Measurements from ENCODE around the gene PDE3A. TPM values are rescaled to one million over a fixed set of nuclear protein-coding genes. Genes with fewer than 3 reads are reported as not detected.

The PDE3A gene
- total RNA-seq, 1 donor from 2014 or later: 0.14 TPM

DNA sequence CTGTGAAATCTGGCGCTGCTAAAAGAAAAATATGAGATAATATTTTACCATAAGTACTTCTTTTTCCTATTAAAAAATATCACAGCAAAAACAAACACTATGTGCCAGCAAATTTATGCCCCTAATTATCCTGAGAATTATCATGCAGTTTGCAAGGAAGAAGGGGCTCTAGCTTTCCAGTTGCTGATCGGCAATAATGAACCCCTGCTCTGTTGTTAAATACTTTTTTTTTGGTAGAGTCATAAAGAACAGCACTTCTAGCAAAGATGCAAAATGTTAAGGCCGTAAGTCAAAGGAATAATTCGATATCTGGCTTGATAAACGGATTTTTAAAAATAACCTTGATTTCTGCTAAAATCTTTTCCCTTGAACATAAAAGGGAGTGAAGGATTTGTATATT, 108.9 kb downstream of the PDE3A start:
- H3K27ac Mint-ChIP-seq: no peak overlapping the region
- DNase-seq (ENCODE audit: low spot score): no peak
- no peak overlapping the region for H3K4me3 Mint-ChIP-seq (ENCODE audit: low read depth)
- no peaks in the 10 kb centered on the region for H3K9me3 Mint-ChIP-seq
- no peaks in the 10 kb centered on the region for H3K4me1 Mint-ChIP-seq (ENCODE audit: low read depth)
- no peaks in the 10 kb centered on the region for H3K27me3 Mint-ChIP-seq (ENCODE audit: low read depth)
- H3K36me3 Mint-ChIP-seq (ENCODE audit: low read depth): no peaks in the 10 kb centered on the region
- intact Hi-C loops (cut with micrococcal nuclease): no loop called here

- no peak for DNase-seq (ENCODE audit: low spot score)
- intact Hi-C loops (cut with micrococcal nuclease): no loop called here
- no peak overlapping the region for H3K27ac Mint-ChIP-seq
- H3K27me3 Mint-ChIP-seq (ENCODE audit: low read depth): no peaks in the 10 kb centered on the region
- no peaks in the 10 kb centered on the region for H3K9me3 Mint-ChIP-seq
- H3K4me3 Mint-ChIP-seq (ENCODE audit: low read depth): no peak overlapping the region
- no peaks in the 10 kb centered on the region for H3K36me3 Mint-ChIP-seq (ENCODE audit: low read depth)
- no peaks in the 10 kb centered on the region for H3K4me1 Mint-ChIP-seq (ENCODE audit: low read depth)
Measured at GRCh38 chr12:20477672-20478071, 109.3 kb downstream of the PDE3A start.

- Mint-ChIP-seq H3K27ac (no peak overlapping the region), H3K27me3 (ENCODE audit: low read depth) (no peaks in the 10 kb centered on the region), H3K4me1 (ENCODE audit: low read depth) (no peaks in the 10 kb centered on the region), H3K4me3 (ENCODE audit: low read depth) (no peak overlapping the region), H3K36me3 (ENCODE audit: low read depth) (no peaks in the 10 kb centered on the region), H3K9me3 (no peaks in the 10 kb centered on the region)
- intact Hi-C loops (cut with micrococcal nuclease): no loop called here
- no peak for DNase-seq (ENCODE audit: low spot score)
Measured at GRCh38 chr12:20482491-20483054, 114.2 kb downstream of the PDE3A start.

GRCh38 chr12:20483776-20484175, 115.4 kb downstream of the PDE3A start:
- no peak for DNase-seq (ENCODE audit: low spot score)
- intact Hi-C loops (cut with micrococcal nuclease): no loop called here
- no peaks in the 10 kb centered on the region for H3K27me3 Mint-ChIP-seq (ENCODE audit: low read depth)
- no peaks in the 10 kb centered on the region for H3K9me3 Mint-ChIP-seq
- H3K36me3 Mint-ChIP-seq (ENCODE audit: low read depth): no peaks in the 10 kb centered on the region
- H3K4me1 Mint-ChIP-seq (ENCODE audit: low read depth): no peaks in the 10 kb centered on the region
- no peak overlapping the region for H3K4me3 Mint-ChIP-seq (ENCODE audit: low read depth)
- H3K27ac Mint-ChIP-seq: no peak overlapping the region

- Mint-ChIP-seq H3K27ac (no peak overlapping the region), H3K36me3 (ENCODE audit: low read depth) (no peaks in the 10 kb centered on the region), H3K9me3 (no peaks in the 10 kb centered on the region), H3K27me3 (ENCODE audit: low read depth) (no peaks in the 10 kb centered on the region), H3K4me1 (ENCODE audit: low read depth) (no peaks in the 10 kb centered on the region), H3K4me3 (ENCODE audit: low read depth) (no peak overlapping the region)
- no peak for DNase-seq (ENCODE audit: low spot score)
- intact Hi-C loops (cut with micrococcal nuclease): no loop called here
Measured at GRCh38 chr12:20486233-20486632, 117.9 kb downstream of the PDE3A start.

DNA sequence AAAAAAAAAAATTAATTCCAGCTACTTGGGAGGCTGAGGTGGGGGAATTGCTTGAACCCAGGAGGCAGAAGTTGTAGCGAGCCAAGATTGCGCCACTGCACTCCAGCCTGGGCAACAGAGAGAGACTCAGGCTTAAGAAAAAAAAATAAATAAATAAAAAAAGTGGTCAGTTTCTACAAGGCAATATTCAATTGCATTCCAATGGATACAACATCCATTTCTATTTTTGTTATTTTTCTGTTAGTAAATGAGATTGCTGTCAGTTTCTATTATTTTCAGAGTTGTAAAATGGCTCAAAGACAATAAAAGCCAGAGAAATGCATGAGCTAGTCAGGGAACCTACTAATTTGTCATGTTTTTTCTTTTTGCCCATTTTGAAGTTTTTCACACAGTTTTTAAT, 119.2 kb downstream of the PDE3A start:
- H3K4me3 Mint-ChIP-seq (ENCODE audit: low read depth): no peak overlapping the region
- peaks cover 2% of the 10 kb centered on the region for H3K4me1 Mint-ChIP-seq (ENCODE audit: low read depth)
- no peak for DNase-seq (ENCODE audit: low spot score)
- intact Hi-C loops (cut with micrococcal nuclease): no loop called here
- H3K9me3 Mint-ChIP-seq: no peaks in the 10 kb centered on the region
- no peak overlapping the region for H3K27ac Mint-ChIP-seq
- H3K36me3 Mint-ChIP-seq (ENCODE audit: low read depth): no peaks in the 10 kb centered on the region
- no peaks in the 10 kb centered on the region for H3K27me3 Mint-ChIP-seq (ENCODE audit: low read depth)

DNA sequence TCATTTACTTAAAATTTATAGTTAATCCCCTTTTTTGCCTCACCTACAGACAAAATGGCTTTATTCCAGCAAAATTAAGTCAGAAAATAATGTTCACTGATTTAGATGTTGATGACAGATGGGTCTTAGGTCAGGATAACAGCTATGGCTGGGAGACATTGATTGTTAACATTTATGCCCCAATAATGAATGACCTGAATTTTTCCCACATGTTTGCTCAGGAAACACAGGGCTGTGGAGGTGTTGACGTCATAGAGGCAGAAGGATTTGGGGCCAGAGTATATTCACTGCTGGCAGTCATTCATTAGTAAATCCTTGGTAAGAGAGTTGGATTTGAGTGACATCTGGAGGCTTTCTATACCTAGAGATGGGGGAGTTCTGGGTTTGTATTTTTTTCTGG, 121.3 kb downstream of the PDE3A start:
- Mint-ChIP-seq H3K36me3 (ENCODE audit: low read depth) (no peaks in the 10 kb centered on the region), H3K4me3 (ENCODE audit: low read depth) (no peak overlapping the region), H3K9me3 (no peaks in the 10 kb centered on the region), H3K27ac (no peak overlapping the region), H3K27me3 (ENCODE audit: low read depth) (no peaks in the 10 kb centered on the region), H3K4me1 (ENCODE audit: low read depth) (peaks cover 2% of the 10 kb centered on the region)
- intact Hi-C loops (cut with micrococcal nuclease): no loop called here
- no peak for DNase-seq (ENCODE audit: low spot score)

DNA sequence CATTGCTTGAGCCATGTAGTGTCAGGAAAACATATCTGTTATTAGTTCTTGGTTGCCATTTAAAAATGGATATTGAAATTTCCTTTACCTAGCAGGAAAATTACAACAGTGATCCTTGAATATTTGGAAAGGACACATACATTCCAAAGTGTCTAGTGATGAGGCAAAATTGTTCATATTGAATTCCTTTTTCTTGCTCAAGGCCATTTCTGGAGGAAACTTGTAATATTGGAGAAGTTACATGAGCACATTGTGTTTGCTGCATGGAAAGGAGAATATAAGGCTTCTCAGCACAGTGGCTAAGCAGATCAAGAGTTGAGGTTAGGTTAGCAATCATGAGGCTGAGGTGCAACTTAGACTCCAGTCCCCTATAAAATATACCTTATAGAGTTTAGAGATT, 121.9 kb downstream of the PDE3A start:
- H3K9me3 Mint-ChIP-seq: no peaks in the 10 kb centered on the region
- H3K4me3 Mint-ChIP-seq (ENCODE audit: low read depth): no peak overlapping the region
- H3K36me3 Mint-ChIP-seq (ENCODE audit: low read depth): no peaks in the 10 kb centered on the region
- no peaks in the 10 kb centered on the region for H3K27me3 Mint-ChIP-seq (ENCODE audit: low read depth)
- peaks cover 2% of the 10 kb centered on the region for H3K4me1 Mint-ChIP-seq (ENCODE audit: low read depth)
- no peak overlapping the region for H3K27ac Mint-ChIP-seq
- DNase-seq (ENCODE audit: low spot score): no peak
- intact Hi-C loops (cut with micrococcal nuclease): no loop called here

DNA sequence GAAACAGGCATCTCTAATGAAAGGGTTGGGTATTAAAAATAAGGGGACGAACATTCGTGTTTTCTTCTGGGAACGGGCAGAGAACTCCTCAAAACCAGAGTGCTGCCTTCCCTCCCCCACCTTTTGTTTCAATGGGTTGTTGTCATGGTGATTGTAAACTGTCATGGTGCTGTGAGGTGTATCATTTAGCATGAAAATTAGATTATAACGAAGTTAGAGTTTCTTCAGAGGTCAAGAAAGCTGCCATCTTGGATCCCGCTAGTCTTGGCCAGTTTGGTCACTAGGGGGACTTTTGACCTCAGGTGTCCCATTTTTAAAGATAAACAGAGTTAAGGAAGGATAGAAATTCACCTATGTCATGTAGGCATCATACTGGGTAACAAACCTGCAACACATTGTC, 123.0 kb downstream of the PDE3A start:
- Mint-ChIP-seq H3K36me3 (ENCODE audit: low read depth) (no peaks in the 10 kb centered on the region), H3K27ac (no peak overlapping the region), H3K4me3 (ENCODE audit: low read depth) (no peak overlapping the region), H3K27me3 (ENCODE audit: low read depth) (no peaks in the 10 kb centered on the region), H3K9me3 (no peaks in the 10 kb centered on the region), H3K4me1 (ENCODE audit: low read depth) (peaks cover 2% of the 10 kb centered on the region)
- DNase-seq (ENCODE audit: low spot score): no peak
- intact Hi-C loops (cut with micrococcal nuclease): no loop called here

DNA sequence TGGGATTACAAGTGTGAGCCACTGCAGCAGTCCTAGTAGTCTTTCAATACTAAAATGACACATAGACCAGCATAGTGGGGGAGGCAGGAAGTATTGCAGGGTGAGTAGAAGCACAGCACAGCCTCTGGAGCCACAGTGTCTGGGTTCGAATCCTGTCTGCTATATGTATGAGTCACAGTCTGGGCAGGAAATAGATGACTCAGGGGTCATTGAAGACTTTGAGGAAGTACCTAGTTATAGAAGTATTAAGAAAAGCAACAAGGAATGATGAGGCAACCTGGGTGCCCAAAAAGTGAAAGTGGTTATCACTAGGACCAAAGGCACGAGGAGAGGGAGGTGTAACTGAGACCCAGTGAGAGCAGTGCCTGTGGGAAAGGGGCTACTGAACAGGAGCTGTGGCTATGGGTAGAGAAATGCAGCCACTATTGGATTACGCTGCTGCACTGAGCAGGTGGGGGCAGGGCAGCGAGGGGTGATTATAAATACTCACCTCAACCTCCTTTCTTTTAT, 124.0 kb downstream of the PDE3A start:
- H3K36me3 Mint-ChIP-seq (ENCODE audit: low read depth): no peaks in the 10 kb centered on the region
- no peaks in the 10 kb centered on the region for H3K27me3 Mint-ChIP-seq (ENCODE audit: low read depth)
- intact Hi-C loops (cut with micrococcal nuclease): no loop called here
- no peak overlapping the region for H3K27ac Mint-ChIP-seq
- H3K4me1 Mint-ChIP-seq (ENCODE audit: low read depth): peaks cover 2% of the 10 kb centered on the region
- no peak for DNase-seq (ENCODE audit: low spot score)
- no peaks in the 10 kb centered on the region for H3K9me3 Mint-ChIP-seq
- H3K4me3 Mint-ChIP-seq (ENCODE audit: low read depth): no peak overlapping the region

GRCh38 chr12:20493934-20494333, 125.6 kb downstream of the PDE3A start:
- intact Hi-C loops (cut with micrococcal nuclease): no loop called here
- Mint-ChIP-seq H3K4me3 (ENCODE audit: low read depth) (no peak overlapping the region), H3K27me3 (ENCODE audit: low read depth) (no peaks in the 10 kb centered on the region), H3K27ac (no peak overlapping the region), H3K4me1 (ENCODE audit: low read depth) (peaks cover 2% of the 10 kb centered on the region), H3K9me3 (no peaks in the 10 kb centered on the region), H3K36me3 (ENCODE audit: low read depth) (no peaks in the 10 kb centered on the region)
- DNase-seq (ENCODE audit: low spot score): no peak

DNA sequence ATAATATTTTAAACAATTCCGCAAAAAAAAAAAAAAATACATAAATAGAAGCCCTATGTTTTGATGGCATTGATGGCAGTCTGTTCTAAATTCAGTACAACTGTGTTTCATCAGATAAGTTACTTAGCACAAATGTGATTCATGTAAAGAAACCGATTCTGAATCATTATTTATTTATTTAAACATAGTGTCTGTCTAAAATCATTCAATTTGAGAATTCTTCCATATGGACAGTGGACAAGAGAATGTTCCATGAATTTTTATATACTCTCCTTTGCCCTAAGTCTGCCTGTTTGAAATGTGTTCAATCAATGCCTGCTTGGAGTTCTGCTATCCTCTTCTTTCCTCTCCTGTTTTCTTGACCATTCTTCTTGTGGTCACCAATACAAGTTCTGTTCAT, 126.5 kb downstream of the PDE3A start:
- no peak for DNase-seq (ENCODE audit: low spot score)
- Mint-ChIP-seq H3K36me3 (ENCODE audit: low read depth) (no peaks in the 10 kb centered on the region), H3K9me3 (no peaks in the 10 kb centered on the region), H3K4me1 (ENCODE audit: low read depth) (peaks cover 2% of the 10 kb centered on the region), H3K27ac (no peak overlapping the region), H3K27me3 (ENCODE audit: low read depth) (no peaks in the 10 kb centered on the region), H3K4me3 (ENCODE audit: low read depth) (no peak overlapping the region)
- intact Hi-C loops (cut with micrococcal nuclease): no loop called here

DNA sequence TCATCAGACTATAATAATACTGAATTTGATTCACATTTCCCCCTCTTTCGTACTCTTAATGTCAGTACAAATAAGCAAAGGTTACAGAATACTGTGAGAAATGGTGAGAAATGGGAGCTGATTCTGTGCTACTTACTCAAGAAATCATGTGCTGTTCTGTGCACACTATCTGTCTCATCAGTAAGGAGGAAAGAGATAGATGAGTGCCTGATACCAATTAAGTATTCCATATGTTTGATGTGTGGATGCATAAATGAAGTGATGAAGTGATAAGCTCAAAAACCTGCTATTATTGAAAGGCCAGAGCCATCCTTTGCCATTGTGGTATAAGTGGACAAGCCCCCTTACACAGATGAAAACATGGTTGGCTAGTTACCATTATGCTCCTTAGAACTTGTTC, 127.7 kb downstream of the PDE3A start:
- no peak overlapping the region for H3K27ac Mint-ChIP-seq
- no peaks in the 10 kb centered on the region for H3K9me3 Mint-ChIP-seq
- no peak overlapping the region for H3K4me3 Mint-ChIP-seq (ENCODE audit: low read depth)
- DNase-seq (ENCODE audit: low spot score): no peak
- intact Hi-C loops (cut with micrococcal nuclease): no loop called here
- peaks cover 2% of the 10 kb centered on the region for H3K4me1 Mint-ChIP-seq (ENCODE audit: low read depth)
- H3K27me3 Mint-ChIP-seq (ENCODE audit: low read depth): no peaks in the 10 kb centered on the region
- no peaks in the 10 kb centered on the region for H3K36me3 Mint-ChIP-seq (ENCODE audit: low read depth)

DNA sequence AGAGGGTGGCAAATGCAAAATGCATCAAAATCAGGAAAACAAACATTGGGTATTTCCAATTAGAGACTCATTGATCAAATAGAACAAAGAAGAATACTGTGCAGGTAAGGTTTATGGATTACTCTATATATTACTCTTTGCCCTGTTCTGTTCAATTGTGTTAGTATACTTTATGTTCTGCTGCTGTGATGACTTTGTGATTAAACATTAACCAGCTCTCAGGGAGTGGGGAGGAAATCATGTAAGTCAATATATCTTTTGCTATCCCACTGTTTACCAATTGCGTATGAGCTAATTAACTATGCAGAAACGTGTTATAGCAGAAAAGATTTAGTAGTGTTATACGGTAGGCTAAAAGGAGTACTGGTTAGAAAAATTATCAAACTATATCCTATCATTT, 129.4 kb downstream of the PDE3A start:
- DNase-seq (ENCODE audit: low spot score): no peak
- H3K4me3 Mint-ChIP-seq (ENCODE audit: low read depth): no peak overlapping the region
- H3K27ac Mint-ChIP-seq: no peak overlapping the region
- intact Hi-C loops (cut with micrococcal nuclease): no loop called here
- H3K27me3 Mint-ChIP-seq (ENCODE audit: low read depth): no peaks in the 10 kb centered on the region
- no peaks in the 10 kb centered on the region for H3K9me3 Mint-ChIP-seq
- H3K4me1 Mint-ChIP-seq (ENCODE audit: low read depth): no peaks in the 10 kb centered on the region
- H3K36me3 Mint-ChIP-seq (ENCODE audit: low read depth): no peaks in the 10 kb centered on the region

Measured in activated T-helper 2 cell treated with anti-CD3 and anti-CD28 coated beads, Interferon-gamma antibody, Interleukin-2, Interleukin-4, amounts not matched to agents 10 μg/mL and 5 μg/mL and 100 μg/mL, durations not matched to agents 14 hours and 24 hours and 36 hours (primary cell).